Measurements from ENCODE around the gene DIP2C.
"Not testable (repeated sequence)": the region's sequence is repeated elsewhere in the genome, so short reads cannot be mapped to it uniquely, and the experiment has no call there.

Gene DIP2C

DNA sequence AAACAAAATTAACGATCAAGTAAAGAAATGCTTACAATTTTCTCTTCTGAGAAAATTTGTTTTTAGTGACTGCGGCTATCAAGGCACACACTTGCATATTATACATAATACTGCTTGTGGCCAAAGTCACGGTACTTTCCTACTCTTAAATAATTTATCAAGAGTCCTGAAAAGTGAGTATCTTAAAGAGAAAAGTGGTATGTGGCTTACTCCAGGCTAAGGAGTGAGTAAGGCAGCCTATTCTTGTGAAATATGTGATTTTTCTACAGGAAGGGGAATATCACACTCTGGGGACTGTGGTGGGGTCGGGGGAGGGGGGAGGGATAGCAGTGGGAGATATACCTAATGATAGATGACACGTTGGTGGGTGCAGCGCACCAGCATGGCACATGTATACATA lies 240.1 kb downstream of the DIP2C start:
- DNase-seq (ENCODE audit: low read depth): not testable (repeated sequence)

DNA sequence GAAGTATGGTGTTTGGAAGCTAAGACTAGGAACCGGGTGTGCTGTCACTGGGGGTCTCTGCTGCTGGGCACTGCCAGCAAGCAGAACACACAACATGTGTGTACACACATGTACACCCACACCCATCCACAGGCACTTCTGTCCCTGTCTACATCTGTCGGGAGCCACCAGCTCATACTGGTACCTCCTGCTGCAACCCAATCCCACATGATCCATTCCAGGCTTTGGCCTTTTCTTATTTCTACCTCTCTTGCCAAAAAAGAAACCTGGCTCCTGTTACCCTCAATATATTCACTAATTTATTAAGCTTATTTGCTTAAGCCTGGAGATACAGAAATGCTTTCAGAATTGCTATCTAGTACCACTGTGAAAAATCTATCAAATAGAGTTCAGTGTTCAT lies 246.0 kb downstream of the DIP2C start:
- no peak for DNase-seq (ENCODE audit: low read depth)

DNA sequence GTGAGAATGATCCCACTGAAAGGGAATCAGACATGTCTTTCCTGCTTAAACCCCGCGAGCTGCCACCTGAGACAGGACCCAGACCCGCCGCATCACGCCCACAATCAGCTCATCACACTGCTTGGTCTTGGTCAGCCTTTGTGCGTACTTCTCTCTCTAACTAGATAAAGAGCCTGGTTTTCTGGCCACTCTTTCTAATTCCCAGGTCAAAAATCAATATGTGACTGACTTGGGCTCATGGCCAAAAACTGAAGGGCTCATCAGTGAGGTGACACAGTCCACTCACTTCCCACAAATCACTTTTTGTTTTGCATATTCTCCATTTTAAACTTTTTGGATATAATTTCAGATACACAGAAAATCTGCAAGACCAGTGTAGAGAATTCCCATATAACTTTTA lies 247.3 kb downstream of the DIP2C start:
- no peak for DNase-seq (ENCODE audit: low read depth)

DNA sequence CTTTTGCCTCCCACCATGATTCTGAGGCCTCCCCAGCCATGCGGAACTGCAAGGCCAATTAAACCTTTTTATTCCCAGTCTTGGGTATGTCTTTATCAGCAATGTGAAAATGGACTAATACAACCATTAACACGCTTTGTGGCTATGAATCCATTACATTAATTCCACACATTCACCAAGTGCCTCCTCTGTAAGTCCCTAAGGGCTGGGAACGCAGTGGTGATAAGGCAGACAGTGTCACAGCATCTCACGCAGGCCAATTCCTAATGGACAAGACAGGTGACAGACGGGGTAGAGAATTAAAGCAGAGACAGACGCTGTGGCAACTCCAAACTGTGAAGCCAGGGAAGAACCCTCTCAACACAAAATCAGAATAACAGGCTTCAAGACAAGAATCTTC lies 247.8 kb downstream of the DIP2C start:
- DNase-seq (ENCODE audit: low read depth): no peak

DNA sequence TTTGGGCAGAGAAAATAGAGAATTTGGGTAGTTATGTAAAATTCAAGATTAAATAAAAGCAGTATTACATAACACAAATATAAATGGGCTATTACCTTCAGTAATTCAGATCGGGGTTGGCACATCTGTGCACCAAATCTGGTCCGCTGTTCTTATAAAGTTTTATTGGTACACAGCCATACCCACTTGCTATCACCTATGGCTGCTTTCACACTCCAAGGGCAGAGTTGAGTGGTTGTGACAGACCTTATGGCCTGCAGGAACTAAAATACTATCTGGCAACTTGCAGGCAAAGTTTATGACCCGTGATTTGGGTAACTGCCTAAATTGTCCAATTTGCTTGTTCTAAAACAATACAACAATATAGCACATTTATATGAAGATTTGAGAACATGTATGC lies 249.3 kb downstream of the DIP2C start:
- no peak for DNase-seq (ENCODE audit: low read depth)

DNA sequence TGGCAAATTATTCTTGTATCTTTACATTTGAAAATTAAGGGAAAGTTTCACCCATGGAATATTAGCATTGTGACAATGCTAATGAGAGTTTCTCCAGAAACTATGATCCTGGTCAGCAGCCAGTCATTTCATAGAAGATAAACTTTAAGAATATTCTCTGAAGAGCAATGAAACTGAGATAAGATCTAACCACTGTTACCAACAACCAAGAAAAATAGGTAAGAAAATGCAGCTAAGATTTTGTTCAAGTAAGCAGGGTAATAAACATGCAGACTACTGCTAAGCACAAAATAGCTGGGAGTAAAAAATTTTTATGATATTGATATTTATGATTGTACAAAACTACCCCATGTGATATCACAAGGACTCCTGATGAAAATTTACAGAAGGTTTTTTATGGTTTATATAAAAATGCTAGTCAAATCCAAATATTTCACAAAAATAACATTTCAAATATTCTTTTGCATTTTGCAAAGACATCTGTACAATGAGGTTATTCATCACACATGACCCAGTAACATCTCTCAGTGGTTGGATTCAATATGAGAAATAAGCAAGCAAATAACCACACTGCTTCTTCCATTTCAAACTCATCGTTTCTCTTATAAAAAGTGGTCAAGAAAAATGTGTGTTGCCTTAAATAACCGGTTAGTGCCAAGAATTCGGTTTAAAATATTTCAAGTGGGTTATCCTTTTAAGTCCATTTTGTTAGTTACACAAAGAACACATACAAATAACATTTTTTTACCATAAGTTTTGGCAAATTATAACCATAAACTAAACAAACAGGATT lies 251.6 kb downstream of the DIP2C start:
- no peak for DNase-seq (ENCODE audit: low read depth)

DNA sequence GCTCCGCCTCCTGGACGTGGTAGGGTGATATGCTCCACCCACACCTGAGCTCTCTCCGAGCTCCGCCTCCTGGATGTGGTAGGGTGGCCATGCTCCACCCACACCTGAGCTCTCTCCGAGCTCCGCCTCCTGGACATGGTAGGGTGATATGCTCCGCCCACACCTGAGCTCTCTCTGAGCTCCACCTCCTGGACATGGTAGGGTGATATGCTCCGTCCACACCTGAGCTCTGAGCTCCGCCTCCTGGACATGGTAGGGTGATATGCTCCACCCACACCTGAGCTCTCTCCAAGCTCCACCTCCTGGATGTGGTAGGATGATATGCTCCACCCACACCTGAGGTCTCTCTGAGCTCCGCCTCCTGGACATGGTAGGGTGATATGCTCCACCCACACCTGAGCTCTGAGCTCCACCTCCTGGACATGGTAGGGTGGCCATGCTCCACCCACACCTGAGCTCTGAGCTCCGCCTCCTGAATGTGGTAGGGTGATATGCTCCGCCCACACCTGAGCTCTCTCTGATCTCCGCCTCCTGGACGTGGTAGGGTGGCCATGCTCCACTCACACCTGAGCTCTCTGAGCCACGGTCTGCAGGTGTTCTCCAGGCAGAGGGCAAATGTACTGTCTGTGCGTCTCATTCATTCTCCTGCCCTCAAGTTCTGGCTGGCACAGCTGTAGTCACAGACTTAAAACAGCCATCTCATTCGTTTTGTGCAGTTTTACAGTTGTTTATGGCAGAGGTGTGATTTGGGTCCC lies 252.4 kb downstream of the DIP2C start:
- no peak for DNase-seq (ENCODE audit: low read depth)

DNA sequence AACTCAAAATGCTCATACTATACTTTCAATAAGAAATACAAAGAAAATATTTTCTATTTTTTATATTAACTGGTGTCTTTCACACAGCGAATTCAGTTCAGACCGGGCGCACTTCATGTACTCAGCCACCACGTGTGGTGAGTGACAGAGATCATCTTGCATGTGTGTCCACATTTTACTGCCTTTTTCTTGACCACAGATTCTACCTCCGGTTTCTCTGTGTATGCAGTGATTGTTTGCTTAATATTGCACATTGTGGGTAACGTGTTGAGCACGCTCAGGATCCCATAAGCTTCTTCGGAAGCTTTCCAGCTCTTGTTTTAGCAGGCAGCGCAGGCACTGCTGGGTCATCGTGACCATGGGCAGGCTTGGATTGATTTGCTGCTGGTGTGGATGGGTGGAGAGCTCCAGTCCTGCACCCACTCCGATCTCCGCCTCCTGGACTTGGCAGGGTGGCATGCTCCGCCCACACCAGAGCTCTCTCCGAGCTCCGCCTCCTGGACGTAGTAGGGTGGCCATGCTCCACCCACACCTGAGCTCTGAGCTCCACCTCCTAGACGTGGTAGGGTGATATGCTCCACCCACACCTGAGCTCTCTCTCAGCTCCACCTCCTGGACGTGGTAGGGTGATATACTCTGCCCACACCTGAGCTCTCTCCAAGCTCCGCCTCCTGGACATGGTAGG lies 253.3 kb downstream of the DIP2C start:
- DNase-seq (ENCODE audit: low read depth): no peak

DNA sequence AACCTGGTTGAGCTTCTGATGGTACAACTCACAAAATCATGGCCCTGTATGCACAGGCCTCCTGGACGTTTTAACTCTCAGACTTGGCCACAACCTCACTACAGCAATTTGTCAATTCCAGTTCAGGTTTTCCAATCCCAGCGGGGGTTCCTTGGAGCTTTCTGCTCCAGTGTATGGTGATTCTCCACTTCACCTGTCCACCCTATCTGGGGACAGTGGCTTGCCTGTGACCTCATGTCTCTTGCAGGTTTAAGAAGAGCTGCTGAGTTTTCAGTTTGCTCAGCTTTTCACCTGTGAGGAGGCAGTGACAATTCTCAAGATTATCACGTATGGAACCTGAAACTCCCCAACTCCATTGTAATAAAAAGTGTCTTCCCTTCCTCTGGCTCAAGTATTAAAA lies 254.1 kb downstream of the DIP2C start:
- no peak for DNase-seq (ENCODE audit: low read depth)

DNA sequence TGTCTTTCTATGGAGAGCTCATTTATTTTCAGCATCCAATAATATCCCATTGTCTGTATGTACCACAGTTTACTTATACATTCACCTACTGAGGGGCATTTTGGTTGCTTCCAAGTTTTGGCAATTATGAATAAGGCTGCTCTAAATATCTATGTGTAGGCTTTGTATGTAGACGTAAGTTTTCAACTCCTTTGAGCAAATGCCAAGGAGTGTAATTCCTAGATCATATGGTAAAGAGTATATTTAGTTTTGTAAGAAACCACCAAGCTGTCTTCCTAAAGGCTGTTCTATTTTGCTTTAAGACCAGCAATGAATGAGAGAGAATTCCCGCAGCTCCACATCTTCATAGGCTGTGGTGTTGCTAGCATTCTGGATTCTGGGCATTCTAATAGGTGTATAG lies 259.8 kb downstream of the DIP2C start:
- DNase-seq (ENCODE audit: low read depth): no peak

DNA sequence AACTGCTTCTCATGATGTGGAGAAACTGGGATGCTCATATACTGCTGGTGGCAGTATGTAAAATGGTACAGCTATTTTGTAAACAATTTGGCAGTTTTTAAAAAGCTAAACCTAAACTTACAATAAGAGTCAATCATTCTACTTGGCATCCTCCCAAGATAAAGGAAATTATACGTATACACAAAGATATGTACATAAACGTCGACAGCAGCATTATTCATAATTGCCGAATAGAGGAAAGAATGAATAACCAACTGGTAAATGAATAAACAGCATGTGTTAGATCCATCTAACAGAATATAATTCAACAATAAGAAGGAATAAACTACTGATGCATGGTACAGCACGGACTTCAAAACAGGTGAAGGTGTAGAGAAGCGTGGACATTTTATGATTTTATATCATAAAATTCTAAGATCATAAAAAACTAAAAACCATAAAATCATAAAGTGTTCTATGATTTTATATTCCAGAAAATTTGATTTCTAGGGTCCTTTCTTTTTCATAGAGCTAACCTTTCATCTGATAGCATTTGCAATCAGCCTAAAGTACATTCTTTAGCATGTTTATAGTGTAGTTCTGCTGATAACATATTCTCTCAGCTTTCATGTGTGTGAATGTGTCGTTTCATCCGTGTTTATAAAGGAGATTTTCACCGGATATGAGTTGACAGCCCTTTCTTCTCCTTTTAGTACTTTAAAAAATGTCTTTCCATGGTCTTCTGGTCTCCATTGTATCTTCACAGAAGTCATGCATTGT lies 261.5 kb downstream of the DIP2C start:
- no peak for DNase-seq (ENCODE audit: low read depth)

DNA sequence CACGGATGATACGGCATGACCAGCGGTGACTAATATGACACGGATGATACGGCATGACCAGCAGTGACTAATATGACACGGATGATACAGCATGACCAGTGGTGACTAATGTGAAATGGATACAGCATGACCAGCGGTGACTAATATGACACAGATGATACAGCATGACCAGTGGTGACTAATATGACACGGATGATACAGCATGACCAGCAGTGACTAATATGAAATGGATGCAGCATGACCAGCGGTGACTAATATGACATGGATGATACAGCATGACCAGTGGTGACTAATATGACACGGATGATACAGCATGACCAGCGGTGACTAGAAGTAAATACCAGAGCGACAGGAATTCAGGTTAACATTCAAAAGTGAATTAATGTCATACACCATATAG lies 264.1 kb downstream of the DIP2C start:
- not testable (repeated sequence) for DNase-seq (ENCODE audit: low read depth)

DNA sequence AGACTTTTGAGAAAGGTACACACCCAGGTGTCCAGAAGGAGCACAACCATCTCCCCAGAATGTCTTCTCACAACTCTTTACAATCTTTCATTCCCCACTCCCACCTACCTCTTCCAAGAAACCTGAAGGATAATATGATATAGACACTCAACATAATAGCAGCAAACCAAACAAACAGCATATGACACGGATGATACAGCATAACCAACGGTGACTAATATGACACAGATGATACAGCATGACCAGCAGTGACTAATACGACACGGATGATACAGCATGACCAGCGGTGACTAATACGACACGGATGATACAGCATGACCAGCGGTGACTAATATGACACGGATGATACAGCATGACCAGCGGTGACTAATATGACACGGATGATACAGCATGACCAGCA lies 264.7 kb downstream of the DIP2C start:
- not testable (repeated sequence) for DNase-seq (ENCODE audit: low read depth)

DNA sequence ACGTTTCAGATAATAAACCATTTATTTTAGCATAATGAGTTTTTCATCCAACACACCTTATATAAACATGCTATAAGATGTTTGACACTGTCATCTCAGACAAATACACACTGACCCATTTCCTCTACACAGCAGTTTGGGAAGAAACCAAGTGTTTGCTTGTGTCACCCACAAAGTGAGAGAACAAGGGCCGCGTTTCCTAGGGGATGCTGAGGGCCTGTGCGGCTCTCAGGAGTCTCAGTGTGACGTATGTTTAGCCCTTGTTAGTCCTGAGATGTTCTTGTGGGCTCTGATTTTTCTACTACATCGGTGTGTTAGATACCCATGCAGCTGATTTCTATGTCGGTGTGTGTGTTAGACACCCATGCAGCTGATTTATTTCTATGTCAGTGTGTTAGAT lies 266.3 kb downstream of the DIP2C start:
- DNase-seq (ENCODE audit: low read depth): no peak

DNA sequence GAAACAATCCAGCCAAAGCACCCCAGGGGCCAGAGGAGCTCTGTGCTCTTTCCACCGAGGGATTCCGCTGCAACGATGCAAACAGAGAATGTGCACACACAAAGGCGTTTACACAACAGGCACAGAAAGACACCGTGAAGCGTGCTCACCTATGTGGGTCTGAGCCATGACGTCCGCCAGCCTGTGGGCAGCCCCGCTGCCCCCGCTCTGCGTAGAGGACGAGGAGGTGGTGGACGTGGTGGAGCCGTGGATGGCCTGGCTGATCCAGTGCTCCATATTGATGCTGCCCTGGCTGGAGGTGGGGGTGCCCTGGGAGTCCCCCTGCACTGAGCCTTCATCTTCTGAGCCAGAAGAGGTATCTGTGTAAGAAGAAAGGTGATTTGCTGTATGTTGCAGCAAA lies 266.8 kb downstream of the DIP2C start:
- DNase-seq (ENCODE audit: low read depth): no peak

DNA sequence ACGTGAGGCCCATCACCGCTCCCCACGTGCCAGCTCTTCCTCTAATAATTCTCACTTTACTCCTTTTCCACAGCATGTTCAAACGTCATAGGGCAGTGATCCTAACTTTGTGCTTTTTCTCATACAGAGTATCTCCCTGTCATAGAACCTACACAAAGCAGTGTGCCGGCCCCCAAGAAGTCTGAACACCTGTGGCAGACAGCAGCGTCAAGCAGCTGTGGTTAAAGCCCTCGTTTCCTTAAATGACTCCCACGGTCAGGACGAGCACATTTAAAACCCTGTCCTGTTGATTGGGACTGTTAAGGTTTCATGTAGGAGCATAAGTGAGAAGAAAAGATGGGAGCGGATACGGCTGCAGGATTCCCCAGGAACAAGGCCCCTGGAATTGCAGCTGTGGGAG lies 267.2 kb downstream of the DIP2C start:
- no peak for DNase-seq (ENCODE audit: low read depth)

DNA sequence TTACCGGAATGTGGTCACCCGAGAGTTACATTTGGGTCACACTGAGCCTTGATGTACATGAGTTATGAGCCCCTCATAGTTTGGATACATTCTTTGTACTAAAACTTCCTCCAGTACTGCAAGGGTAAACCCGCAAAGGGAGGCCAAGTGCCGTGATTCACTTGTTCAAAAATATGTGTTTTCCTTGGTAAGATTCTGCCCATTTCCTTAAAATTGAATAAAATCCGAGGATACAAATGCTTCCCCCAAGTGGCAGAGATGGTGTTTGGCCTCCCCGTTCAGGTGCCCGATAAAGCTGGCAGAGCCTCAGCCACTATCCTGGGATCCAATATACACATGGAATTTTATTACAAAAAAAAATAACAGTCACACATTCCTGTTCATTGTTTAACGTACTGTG lies 268.3 kb downstream of the DIP2C start:
- DNase-seq (ENCODE audit: low read depth): no peak

DNA sequence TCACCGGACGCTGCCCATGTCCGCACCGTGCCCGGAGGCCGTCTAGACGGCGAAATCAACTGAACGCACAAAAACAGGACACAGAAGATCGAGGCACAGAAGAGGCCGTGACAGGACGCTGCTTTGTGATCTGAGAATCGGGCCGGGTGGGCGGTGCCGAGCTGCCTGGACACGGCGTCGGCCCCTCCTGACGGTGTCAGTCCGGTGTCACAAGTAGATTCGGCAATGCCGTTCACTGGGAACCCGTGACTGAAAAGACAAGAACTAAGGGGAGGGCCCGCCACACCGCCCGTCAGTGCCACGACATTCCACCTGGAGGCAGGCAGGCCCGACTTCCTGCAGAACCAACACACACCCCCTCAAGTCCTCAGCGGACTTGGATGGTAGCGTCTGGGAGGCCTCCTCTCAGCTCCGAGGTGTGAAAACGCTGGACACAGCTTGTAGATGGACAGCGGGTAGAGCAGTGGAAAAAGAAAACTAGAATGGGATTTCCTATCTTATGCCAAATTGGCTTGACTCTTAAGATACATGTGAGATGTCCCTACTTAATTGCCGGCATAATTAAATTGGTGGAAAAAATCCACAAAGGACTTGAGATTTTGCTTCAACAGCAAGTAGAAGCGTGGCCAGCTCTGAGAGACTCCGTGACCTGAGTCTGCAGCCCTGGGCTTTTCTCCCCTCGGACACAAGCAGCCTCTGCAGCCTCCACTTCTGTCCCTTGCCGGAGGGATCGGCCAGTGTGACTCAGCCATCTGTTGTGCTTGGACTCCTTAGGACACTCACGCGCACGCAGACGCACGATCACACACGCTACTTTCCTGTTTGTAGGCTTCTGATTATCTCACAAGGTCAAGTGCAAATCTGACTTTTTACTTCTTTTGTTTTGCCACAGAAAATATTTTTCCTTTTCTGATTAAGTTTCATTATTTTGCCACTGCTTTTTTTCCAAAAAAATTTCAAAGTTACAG lies 269.0 kb downstream of the DIP2C start:
- no peak for DNase-seq (ENCODE audit: low read depth)

DNA sequence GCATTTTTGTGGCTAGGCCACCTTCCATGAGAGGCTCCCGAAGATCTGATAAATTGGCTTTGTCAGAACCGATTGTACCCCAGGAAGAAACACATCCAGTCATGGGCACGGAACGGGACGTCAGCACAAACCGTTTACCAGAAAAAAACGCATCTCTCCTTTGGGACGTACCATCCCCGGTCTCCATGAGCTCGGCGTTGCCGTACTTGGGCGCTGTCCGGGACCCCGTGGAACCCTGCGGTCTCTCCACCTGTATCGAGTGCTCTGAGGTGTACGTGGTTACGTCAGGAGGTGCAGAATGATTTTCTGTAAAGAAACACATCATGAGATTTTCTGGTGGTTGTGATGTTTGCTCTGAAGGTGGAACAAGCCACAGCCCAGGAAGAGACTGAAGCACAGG lies 270.6 kb downstream of the DIP2C start:
- no peak for DNase-seq (ENCODE audit: low read depth)

DNA sequence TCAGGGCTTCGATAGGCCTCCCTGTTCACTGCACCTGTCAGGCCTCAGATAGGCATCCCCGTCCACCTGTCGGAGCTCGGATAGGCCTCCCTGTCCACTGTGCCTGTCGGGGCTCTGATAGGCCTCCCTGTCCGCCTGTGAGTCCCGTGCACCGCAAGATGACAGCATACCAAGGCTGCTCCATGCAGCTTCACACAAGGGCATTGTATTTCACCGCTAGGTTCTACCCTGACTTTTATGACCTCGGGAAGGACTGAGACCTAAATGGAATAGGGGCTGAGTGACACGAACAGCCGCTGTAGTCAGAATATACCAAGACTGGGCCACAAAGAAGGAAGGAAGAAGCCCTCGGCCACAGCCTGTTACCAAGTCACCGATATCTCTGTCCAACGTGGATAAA lies 271.2 kb downstream of the DIP2C start:
- no peak for DNase-seq (ENCODE audit: low read depth)

DNA sequence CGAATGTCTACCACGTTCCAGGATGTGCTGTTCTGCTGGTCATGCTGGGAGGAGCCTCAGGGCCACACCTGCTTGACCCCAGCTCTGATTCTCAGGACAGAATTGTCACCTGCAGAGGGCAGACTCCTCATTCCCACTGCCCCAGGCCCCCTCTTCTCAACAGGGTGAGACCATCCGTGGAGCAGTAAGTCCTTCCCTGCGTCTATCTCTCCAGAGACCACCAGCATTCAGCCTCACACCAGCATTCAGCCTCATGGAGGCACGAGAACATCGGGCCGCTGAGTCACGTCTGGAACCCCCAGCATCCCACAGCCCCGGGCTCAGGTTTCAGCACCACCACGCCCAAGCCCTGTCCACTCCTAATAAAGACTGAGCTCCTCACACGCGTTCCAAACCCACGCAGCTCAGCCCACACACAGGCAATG lies 273.4 kb downstream of the DIP2C start:
- DNase-seq (ENCODE audit: low read depth): no peak

Data from activated gamma-delta T cell treated with anti-CD3 and anti-CD28 coated beads, Interleukin-2, amount 50 U/mL, for 16 hours (primary cell).